Smooth muscle cell (in vitro differentiated cells): ENCODE measurements around the gene GRK1. TPM values are rescaled to one million over a fixed set of nuclear protein-coding genes. Genes with fewer than 3 reads are reported as not detected.

Experiments used
- DNase-seq: peaks from one replicate; lab custom pipeline; 2025; ENCODE audit not compliant: unreplicated experiment; lab: John Stamatoyannopoulos, UW
- H2AFZ ChIP-seq: fragments of 200-600 bp; sonication (generic); 2 replicates; pipeline ENCODE4 v1.6.0; 2016; ENCODE audit warnings: antibody characterized with exemption, low read depth, mild to moderate bottlenecking
- H3F3A ChIP-seq: fragments of 200-600 bp; sonication (generic); 2 replicates; pipeline ENCODE4 v1.6.0; 2017; ENCODE audit warnings: antibody characterized with exemption, low read depth
- H3K27ac ChIP-seq: fragments of 200-600 bp; sonication (generic); 2 replicates; pipeline ENCODE4 v1.5.1; 2016; ENCODE audit warnings: low read depth, mild to moderate bottlenecking
- H3K27me3 ChIP-seq: fragments of 200-600 bp; sonication (generic); 2 replicates; pipeline ENCODE4 v1.6.1; 2016; ENCODE audit warnings: low read depth, mild to moderate bottlenecking
- H3K36me3 ChIP-seq: fragments of 200-600 bp; sonication (generic); 2 replicates; pipeline ENCODE4 v1.5.1; 2016; ENCODE audit warnings: low read depth
- H3K4me1 ChIP-seq: fragments of 200-600 bp; sonication (generic); 2 replicates; pipeline ENCODE4 v1.5.1; 2016; ENCODE audit warnings: low read depth
- H3K4me2 ChIP-seq: fragments of 200-600 bp; sonication (generic); 2 replicates; pipeline ENCODE4 v1.6.0; 2016; ENCODE audit warnings: mild to moderate bottlenecking
- H3K4me3 ChIP-seq: fragments of 200-600 bp; sonication (generic); 2 replicates; pipeline ENCODE4 v1.5.1; 2016; ENCODE audit warnings: mild to moderate bottlenecking
- H3K79me2 ChIP-seq: fragments of 200-600 bp; sonication (generic); 2 replicates; pipeline ENCODE4 v1.6.0; 2016; ENCODE audit warnings: low read depth, mild to moderate bottlenecking
- H3K9ac ChIP-seq: fragments of 200-600 bp; sonication (generic); 2 replicates; pipeline ENCODE4 v1.6.0; 2016; ENCODE audit warnings: low read depth
- H3K9me3 ChIP-seq: fragments of 200-600 bp; sonication (generic); replicated peaks from 2 replicates; pipeline ENCODE4 v1.5.1; 2016; ENCODE audit warnings: low read depth
- H4K20me1 ChIP-seq: fragments of 200-600 bp; sonication (generic); 2 replicates; pipeline ENCODE4 v1.6.0; 2016; ENCODE audit warnings: low read depth
- CTCF ChIP-seq: fragments of 200-600 bp; sonication (generic); IDR thresholded peaks from 2 replicates; pipeline ENCODE4 v1.5.1; 2017; ENCODE audit warnings: borderline replicate concordance, mild to moderate bottlenecking, antibody characterized with exemption; ENCODE audit not compliant: insufficient read depth, poor library complexity, severe bottlenecking
- WGBS: methylation state at CpG from one replicate; pipeline ENCODE4 v1.1.7; 2016; ENCODE audit warnings: low lambda C conversion rate; 5-methylcytosine and 5-hydroxymethylcytosine counted together
- polyA plus RNA-seq: library from polyadenylated mRNA; unstranded; fragments of >200 nt; fragmentation: Nextera tagmentation; extraction: Ambion mirVana; gene quantifications from 2 replicates; pipeline ENCODE4 v1.2.1, GENCODE V29; 2016
- total RNA-seq: library from RNA; depleted of rRNA; stranded (reverse); fragments of >200 nt; gene quantifications from 2 replicates; pipeline ENCODE4 v1.2.3, GENCODE V29; 2014

The GRK1 gene
- total and polyA plus RNA-seq, 2 experiments from 2014 or later, result not detected

- Histone ChIP-seq H3K9me3 (no peaks in the 10 kb centered on the region), H3K4me1 (no peaks in the 10 kb centered on the region), H3K27me3 (no peaks in the 10 kb centered on the region), H2AFZ (no peak overlapping the region), H3K9ac (no peak overlapping the region), H3K27ac (no peak overlapping the region), H3K4me2 (no peak overlapping the region), H4K20me1 (no peaks in the 10 kb centered on the region), H3K79me2 (no peaks in the 10 kb centered on the region), H3K36me3 (no peaks in the 10 kb centered on the region), H3F3A (no peaks in the 10 kb centered on the region), H3K4me3 (no peak overlapping the region)
- 97% methylated on average over 42 of the region's 42 CpGs for WGBS
- no peak for DNase-seq
- TF ChIP-seq CTCF, result no peak
These were observed 19.4 kb upstream of the GRK1 start for GRCh38 chr13:113647351-113648215.

- Histone ChIP-seq H3K4me1 (no peaks in the 10 kb centered on the region), H3F3A (no peaks in the 10 kb centered on the region), H3K4me2 (no peak overlapping the region), H3K27me3 (no peaks in the 10 kb centered on the region), H3K4me3 (no peak overlapping the region), H3K36me3 (no peaks in the 10 kb centered on the region), H3K79me2 (no peaks in the 10 kb centered on the region), H3K9ac (no peak overlapping the region), H3K27ac (no peak overlapping the region), H4K20me1 (no peaks in the 10 kb centered on the region), H2AFZ (no peak overlapping the region), H3K9me3 (no peaks in the 10 kb centered on the region)
- TF ChIP-seq CTCF, result no peak
- DNase-seq, result no peak
- 95% methylated on average over 13 of the region's 13 CpGs for WGBS
These were observed 18.8 kb upstream of the GRK1 start for GRCh38 chr13:113648216-113648610.

- H3K9ac ChIP-seq, result no peak overlapping the region
- TF ChIP-seq CTCF, result no peak
- H3K36me3 ChIP-seq, result no peaks in the 10 kb centered on the region
- H4K20me1 ChIP-seq, result no peaks in the 10 kb centered on the region
- H3K4me1 ChIP-seq, result no peaks in the 10 kb centered on the region
- no peaks in the 10 kb centered on the region for H3K27me3 ChIP-seq
- no peak for DNase-seq
- no peak overlapping the region for H3K4me3 ChIP-seq
- no peak overlapping the region for H3K27ac ChIP-seq
- no peaks in the 10 kb centered on the region for H3F3A ChIP-seq
- H2AFZ ChIP-seq, result no peak overlapping the region
- 94% methylated on average over 17 of the region's 17 CpGs for WGBS
- no peaks in the 10 kb centered on the region for H3K9me3 ChIP-seq
- no peaks in the 10 kb centered on the region for H3K79me2 ChIP-seq
- no peak overlapping the region for H3K4me2 ChIP-seq
These were observed 17.8 kb upstream of the GRK1 start for GRCh38 chr13:113649212-113649611.

GRCh38 chr13:113650275-113650674 is 16.7 kb upstream of the GRK1 start:
- Histone ChIP-seq H2AFZ (no peak overlapping the region), H3K27me3 (no peaks in the 10 kb centered on the region), H3K9me3 (no peaks in the 10 kb centered on the region), H3K9ac (no peak overlapping the region), H3K36me3 (no peaks in the 10 kb centered on the region), H3K27ac (no peak overlapping the region), H3K4me2 (no peak overlapping the region), H3K4me1 (no peaks in the 10 kb centered on the region), H3K79me2 (no peaks in the 10 kb centered on the region), H3K4me3 (no peak overlapping the region), H4K20me1 (no peaks in the 10 kb centered on the region), H3F3A (no peaks in the 10 kb centered on the region)
- 94% methylated on average over 15 of the region's 15 CpGs for WGBS
- DNase-seq, result no peak
- TF ChIP-seq CTCF, result no peak
